Adipose tissue (tissue), 3 donors: ENCODE measurements around the gene PHACTR2. TPM values are rescaled to one million over a fixed set of nuclear protein-coding genes. Genes with fewer than 3 reads are reported as not detected.

Source experiments
- H3K27ac ChIP-seq: one replicate; pipeline ENCODE4 v1.5.1; 2013; ENCODE audit warnings: low read depth, low read length
- WGBS, 3 donors: extraction: QIAGEN DNeasy Blood & Tissue Kit; methylation state at CpG; one replicate each; pipeline ENCODE4 v1.1.7; 2013; 5-methylcytosine and 5-hydroxymethylcytosine counted together
- polyA plus RNA-seq, 3 donors: library from polyadenylated mRNA; stranded (reverse); fragments of 200-250 nt; gene quantifications; one replicate each; pipeline ENCODE4 v1.2.3, GENCODE V29; 2013
- donor health status: healthy with polysubstance abuse.
- donor health status: Bipolar disorder and iron deficiency.
- donor health status: healthy.

Gene PHACTR2
- polyA plus RNA-seq, 3 donors, result 1.6 to 11.6 (median 9.0) TPM

- WGBS, 3 donors, result 93 to 97% (median 96%) methylated on average over 1 of the region's 1 CpG
- no peak overlapping the region for H3K27ac ChIP-seq
These were observed 72.1 kb downstream of the PHACTR2 start for GRCh38 chr6:143749891-143750290.

GRCh38 chr6:143750877-143751276, 73.1 kb downstream of the PHACTR2 start:
- H3K27ac ChIP-seq, result no peak overlapping the region
- 57 to 85% (median 72%) methylated on average over 3 of the region's 3 CpGs for WGBS, 3 donors

GRCh38 chr6:143752459-143752858, 74.7 kb downstream of the PHACTR2 start:
- 73 to 89% (median 79%) methylated on average over 2 of the region's 2 CpGs for WGBS, 3 donors

GRCh38 chr6:143753678-143754077, 75.9 kb downstream of the PHACTR2 start:
- WGBS, 3 donors, result 90 to 96% (median 92%) methylated on average over 4 of the region's 4 CpGs
- no peak overlapping the region for H3K27ac ChIP-seq

More at GRCh38 chr6:143752459-143752858, 74.7 kb downstream of the PHACTR2 start:
- H3K27ac ChIP-seq, result no peak overlapping the region

GRCh38 chr6:143754204-143754603, 76.4 kb downstream of the PHACTR2 start:
- 46 to 79% (median 76%) methylated on average over 4 of the region's 4 CpGs for WGBS, 3 donors
- no peak overlapping the region for H3K27ac ChIP-seq

- no peak overlapping the region for H3K27ac ChIP-seq
- 34 to 69% (median 41%) methylated on average over 5 of the region's 5 CpGs for WGBS, 3 donors
These were observed 77.6 kb downstream of the PHACTR2 start for GRCh38 chr6:143755301-143755744.

- no peak overlapping the region for H3K27ac ChIP-seq
- WGBS, 3 donors, result 96 to 98% (median 96%) methylated on average over 5 of the region's 5 CpGs
These were observed 79.6 kb downstream of the PHACTR2 start for GRCh38 chr6:143757346-143757832.

- no peak overlapping the region for H3K27ac ChIP-seq
These were observed 80.8 kb downstream of the PHACTR2 start for GRCh38 chr6:143758551-143758950.

- H3K27ac ChIP-seq, result no peak overlapping the region
- WGBS, 3 donors, result 43 to 84% (median 50%) methylated on average over 3 of the region's 3 CpGs
These were observed 81.9 kb downstream of the PHACTR2 start for GRCh38 chr6:143759666-143760065.

GRCh38 chr6:143761074-143761473, 83.3 kb downstream of the PHACTR2 start:
- no peak overlapping the region for H3K27ac ChIP-seq

- no peak overlapping the region for H3K27ac ChIP-seq
- WGBS, 3 donors, result 64 to 74% (median 72%) methylated on average over 3 of the region's 3 CpGs
These were observed 84.4 kb downstream of the PHACTR2 start for GRCh38 chr6:143762126-143762525.

- H3K27ac ChIP-seq, result no peak overlapping the region
- 92 to 98% (median 97%) methylated on average over 8 of the region's 8 CpGs for WGBS, 3 donors
These were observed 87.8 kb downstream of the PHACTR2 start for GRCh38 chr6:143765422-143766184.

- no peak overlapping the region for H3K27ac ChIP-seq
- WGBS, 3 donors, result 92 to 100% (median 94%) methylated on average over 1 of the region's 1 CpG
These were observed 88.4 kb downstream of the PHACTR2 start for GRCh38 chr6:143766185-143766553.

GRCh38 chr6:143767433-143767832, 89.7 kb downstream of the PHACTR2 start:
- WGBS, 3 donors, result 91 to 97% (median 96%) methylated on average over 2 of the region's 2 CpGs
- no peak overlapping the region for H3K27ac ChIP-seq

GRCh38 chr6:143772116-143773086, 94.6 kb downstream of the PHACTR2 start:
- WGBS, 3 donors, result 76 to 90% (median 78%) methylated on average over 16 of the region's 16 CpGs
- no peak overlapping the region for H3K27ac ChIP-seq

- no peak overlapping the region for H3K27ac ChIP-seq
- 42 to 56% (median 46%) methylated on average over 5 of the region's 5 CpGs for WGBS, 3 donors
These were observed 95.9 kb downstream of the PHACTR2 start for GRCh38 chr6:143773506-143774150.

GRCh38 chr6:143774347-143774746, 96.6 kb downstream of the PHACTR2 start:
- no peak overlapping the region for H3K27ac ChIP-seq
- 61 to 73% (median 70%) methylated on average over 2 of the region's 2 CpGs for WGBS, 3 donors

GRCh38 chr6:143775336-143775735, 97.6 kb downstream of the PHACTR2 start:
- WGBS, 3 donors, result 49 to 74% (median 66%) methylated on average over 6 of the region's 6 CpGs
- no peak overlapping the region for H3K27ac ChIP-seq

- WGBS, 3 donors, result 72 to 84% (median 77%) methylated on average over 2 of the region's 2 CpGs
These were observed 101.2 kb downstream of the PHACTR2 start for GRCh38 chr6:143778926-143779325.

More at GRCh38 chr6:143778926-143779325, 101.2 kb downstream of the PHACTR2 start:
- no peak overlapping the region for H3K27ac ChIP-seq
